ENCODE data around the gene ODAD3. TPM values are rescaled to one million over a fixed set of nuclear protein-coding genes. Genes with fewer than 3 reads are reported as not detected.

ODAD3 gene
- total and polyA plus RNA-seq, 2 of the 13 experiments (the other 11 are each of a cell fraction or from before 2014, with no cell fraction given) = 0.04 to 0.08 TPM

- no peak for TF ChIP-seq ELK4 (CRISPR knock-in tag; IDR thresholded peaks at IDR 0.05; ENCODE audit: borderline replicate concordance)
- no peak for TF ChIP-seq CHD2 (IDR thresholded peaks at IDR 0.05; ENCODE audit: low read depth, low read length)
- peak; percentile 84; the same call in 1 of the 2 replicates for TF ChIP-seq ZNF546 (CRISPR knock-in tag; conservative IDR thresholded peaks at IDR 0.05)
- TF ChIP-seq ZNF296 (CRISPR knock-in tag; conservative IDR thresholded peaks at IDR 0.05) = no peak
- no peak for TF ChIP-seq MLLT10 (CRISPR knock-in tag; IDR thresholded peaks at IDR 0.05)
- no peak for TF ChIP-seq ELF3 (CRISPR knock-in tag; IDR thresholded peaks at IDR 0.05)
- TF ChIP-seq ZNF75D (CRISPR knock-in tag; IDR thresholded peaks at IDR 0.05; ENCODE audit: borderline replicate concordance) = 0 out of 2 replicates have a peak, but pooled peaks have one; percentile 46
- no peak for TF ChIP-seq HOXA9 (CRISPR knock-in tag; IDR thresholded peaks at IDR 0.05; ENCODE audit: borderline replicate concordance)
- TF ChIP-seq ZSCAN29 (CRISPR knock-in tag; conservative IDR thresholded peaks at IDR 0.05) = no peak
- 0 out of 2 replicates have a peak, but pooled peaks have one; percentile 64 for TF ChIP-seq ZBTB44 (CRISPR knock-in tag; IDR thresholded peaks at IDR 0.05)
- no peak for TF ChIP-seq KDM6A (CRISPR knock-in tag; IDR thresholded peaks at IDR 0.05; ENCODE audit: low read depth)
- TF ChIP-seq ZBTB3 (CRISPR knock-in tag; IDR thresholded peaks at IDR 0.05; ENCODE audit: borderline replicate concordance, low read depth) = no peak; the same call in 1 of the 2 replicates
- peak; percentile 74 for TF ChIP-seq YEATS4 (CRISPR knock-in tag; IDR thresholded peaks at IDR 0.05; ENCODE audit: borderline replicate concordance)
- TF ChIP-seq ERF (CRISPR knock-in tag; IDR thresholded peaks at IDR 0.05) = peak; percentile 71; the same call in 1 of the 2 replicates
- TF ChIP-seq KAT7 (CRISPR knock-in tag; IDR thresholded peaks at IDR 0.05; ENCODE audit: borderline replicate concordance) = no peak
- TF ChIP-seq ZNF414 (CRISPR knock-in tag; IDR thresholded peaks at IDR 0.05) = 0 out of 2 replicates have a peak, but pooled peaks have one; percentile 24
- TF ChIP-seq ZNF746 (CRISPR knock-in tag; IDR thresholded peaks at IDR 0.05) = 0 out of 2 replicates have a peak, but pooled peaks have one; percentile 38
- no peak for TF ChIP-seq ZNF562 (CRISPR knock-in tag; IDR thresholded peaks at IDR 0.05; ENCODE audit: borderline replicate concordance)
- TF ChIP-seq PHF8 (CRISPR knock-in tag; IDR thresholded peaks at IDR 0.05) = 0 out of 2 replicates have a peak, but pooled peaks have one; percentile 33
- peak; percentile 72 for TF ChIP-seq KLF6 (CRISPR knock-in tag; IDR thresholded peaks at IDR 0.05)
- no peak for TF ChIP-seq THAP9 (CRISPR knock-in tag; IDR thresholded peaks at IDR 0.05; ENCODE audit: borderline replicate concordance)
- no peak for TF ChIP-seq JUN (CRISPR knock-in tag; IDR thresholded peaks at IDR 0.05)
- TF ChIP-seq RCOR2 (CRISPR knock-in tag; IDR thresholded peaks at IDR 0.05) = peak; percentile 72; the same call in 1 of the 2 replicates
- TF ChIP-seq SNAPC5 (CRISPR knock-in tag; IDR thresholded peaks at IDR 0.05; ENCODE audit: borderline replicate concordance) = peak; percentile 63; the same call in 1 of the 2 replicates
- TF ChIP-seq POLR2A (IDR thresholded peaks at IDR 0.05; ENCODE audit: insufficient read depth in 1 of 2, low read depth in 2 of 2, low read length in 2 of 2) = no peak
Measured at GRCh38 chr19:11482384-11483050, 47.6 kb upstream of the ODAD3 start (continued).
